Astrocyte (in vitro differentiated cells and primary cell): ENCODE results near the gene L1TD1.

ENCODE experiments used
- CTCF ChIP-seq: IDR thresholded peaks from 2 replicates; pipeline ENCODE4 v1.5.1; 2011; ENCODE audit warnings: low read depth, mild to moderate bottlenecking, inconsistent platforms, low read length, moderate library complexity; ENCODE audit not compliant: insufficient read depth
- EZH2 ChIP-seq: IDR thresholded peaks from 2 replicates; pipeline ENCODE4 v1.6.1; 2012; ENCODE audit warnings: mild to moderate bottlenecking, low read length, inconsistent platforms; ENCODE audit not compliant: insufficient read depth

- TF ChIP-seq EZH2 = no peak
- no peak for TF ChIP-seq CTCF
Observed at GRCh38 chr1:62176597-62177312, 17.9 kb upstream of the L1TD1 start.
